SK-N-SH (cell line): ENCODE data around the gene NEK6.

Experiments
- EP300 ChIP-seq, 2 experiments: IDR thresholded peaks; 2 replicates each; pipeline versions ENCODE4 v1.4.0 to v1.6.1; 2012; ENCODE audit warnings: borderline replicate concordance in 1 of 2, low read depth in 1 of 2, low read length in 1 of 2
- EZH2phosphoT487 ChIP-seq: fragments of 200-600 bp; sonication (generic); IDR thresholded peaks from 2 replicates; pipeline ENCODE4 v1.6.1; 2017; ENCODE audit warnings: low read depth, mixed run types, mild to moderate bottlenecking, antibody characterized with exemption, moderate library complexity, borderline replicate concordance
- FOXJ3 ChIP-seq: sonication (generic); formaldehyde crosslinking; IDR thresholded peaks from 2 replicates; pipeline ENCODE4 v1.5.1; 2020; ENCODE audit warnings: mild to moderate bottlenecking, missing genetic modification reagents
- IRF3 ChIP-seq: fragments of 150-350 bp; IDR thresholded peaks from 2 replicates; pipeline ENCODE4 v1.6.1; 2016; ENCODE audit warnings: mild to moderate bottlenecking, low read depth, low read length
- JUND ChIP-seq: IDR thresholded peaks from 2 replicates; pipeline ENCODE4 v1.4.0; 2012
- MAX ChIP-seq: IDR thresholded peaks from 2 replicates; pipeline ENCODE4 v1.4.0; 2012; ENCODE audit warnings: low read depth
- NRF1 ChIP-seq: IDR thresholded peaks from 2 replicates; pipeline ENCODE4 v1.6.1; 2012; ENCODE audit warnings: low read depth, mild to moderate bottlenecking, low read length
- POLR2AphosphoS5 ChIP-seq: IDR thresholded peaks from 2 replicates; pipeline ENCODE4 v1.6.1; 2012; ENCODE audit warnings: low read depth, low read length
- RAD21 ChIP-seq: IDR thresholded peaks from 2 replicates; pipeline ENCODE4 v1.6.1; 2012; ENCODE audit warnings: mild to moderate bottlenecking, low read length
- RFX5 ChIP-seq: IDR thresholded peaks from 2 replicates; pipeline ENCODE4 v1.6.1; 2012; ENCODE audit warnings: mild to moderate bottlenecking, improper control_type of control experiment, low read length
- SIN3A ChIP-seq: IDR thresholded peaks from 2 replicates; pipeline ENCODE4 v1.6.1; 2012; ENCODE audit warnings: low read depth, mild to moderate bottlenecking, low read length, moderate library complexity, borderline replicate concordance
- TAF1 ChIP-seq: IDR thresholded peaks from 2 replicates; pipeline ENCODE4 v1.6.1; 2012; ENCODE audit warnings: low read depth, mild to moderate bottlenecking, low read length, moderate library complexity, borderline replicate concordance
- YY1 ChIP-seq: IDR thresholded peaks from 2 replicates; pipeline ENCODE4 v1.4.0; 2012; ENCODE audit warnings: low read depth, mild to moderate bottlenecking
- TF ChIP-seq, protein P1 (sequence below): fragments of 200-600 bp; sonication (generic); IDR thresholded peaks from 2 replicates; pipeline ENCODE4 v1.6.1; 2017; ENCODE audit warnings: antibody characterized with exemption, mild to moderate bottlenecking, moderate library complexity

DNA sequence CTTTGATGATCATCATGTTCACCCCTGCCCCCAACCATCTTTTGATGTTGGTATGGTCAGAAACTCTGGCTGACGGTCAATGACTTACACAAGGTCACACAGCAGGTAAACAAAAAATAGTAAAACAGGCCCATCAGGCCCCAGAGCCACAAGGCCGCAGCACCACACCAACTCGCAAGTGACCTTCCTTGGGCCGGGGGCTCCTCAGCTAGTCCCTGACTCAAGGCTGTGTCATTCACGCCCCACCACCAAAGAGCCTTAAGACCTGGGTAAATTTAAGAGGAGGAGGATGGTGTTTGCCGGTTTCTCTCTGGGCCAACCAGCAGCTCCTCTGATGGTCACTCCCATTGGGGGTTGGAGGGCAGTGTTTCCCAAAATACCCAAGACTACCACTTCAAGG lies 101.7 kb downstream of the NEK6 start:
- TF ChIP-seq, protein P1, sequence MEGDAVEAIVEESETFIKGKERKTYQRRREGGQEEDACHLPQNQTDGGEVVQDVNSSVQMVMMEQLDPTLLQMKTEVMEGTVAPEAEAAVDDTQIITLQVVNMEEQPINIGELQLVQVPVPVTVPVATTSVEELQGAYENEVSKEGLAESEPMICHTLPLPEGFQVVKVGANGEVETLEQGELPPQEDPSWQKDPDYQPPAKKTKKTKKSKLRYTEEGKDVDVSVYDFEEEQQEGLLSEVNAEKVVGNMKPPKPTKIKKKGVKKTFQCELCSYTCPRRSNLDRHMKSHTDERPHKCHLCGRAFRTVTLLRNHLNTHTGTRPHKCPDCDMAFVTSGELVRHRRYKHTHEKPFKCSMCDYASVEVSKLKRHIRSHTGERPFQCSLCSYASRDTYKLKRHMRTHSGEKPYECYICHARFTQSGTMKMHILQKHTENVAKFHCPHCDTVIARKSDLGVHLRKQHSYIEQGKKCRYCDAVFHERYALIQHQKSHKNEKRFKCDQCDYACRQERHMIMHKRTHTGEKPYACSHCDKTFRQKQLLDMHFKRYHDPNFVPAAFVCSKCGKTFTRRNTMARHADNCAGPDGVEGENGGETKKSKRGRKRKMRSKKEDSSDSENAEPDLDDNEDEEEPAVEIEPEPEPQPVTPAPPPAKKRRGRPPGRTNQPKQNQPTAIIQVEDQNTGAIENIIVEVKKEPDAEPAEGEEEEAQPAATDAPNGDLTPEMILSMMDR = no peak
- TF ChIP-seq TAF1 (no peak), POLR2AphosphoS5 (no peak), SIN3A (no peak), JUND (no peak), MAX (no peak), IRF3 (no peak), EP300 (IDR thresholded peaks at IDR 0.05; ENCODE audit: borderline replicate concordance in 1 of 2, low read depth in 1 of 2, low read length in 1 of 2) (no peak), RAD21 (no peak), EZH2phosphoT487 (no peak), FOXJ3 (CRISPR knock-in tag) (no peak), NRF1 (no peak), RFX5 (no peak), YY1 (no peak)
